Measurements from ENCODE around the gene RPTOR. TPM values are rescaled to one million over a fixed set of nuclear protein-coding genes. Genes with fewer than 3 reads are reported as not detected.

The RPTOR gene
- total RNA-seq, 1 experiment from 2014 or later = 46.2 TPM

DNA sequence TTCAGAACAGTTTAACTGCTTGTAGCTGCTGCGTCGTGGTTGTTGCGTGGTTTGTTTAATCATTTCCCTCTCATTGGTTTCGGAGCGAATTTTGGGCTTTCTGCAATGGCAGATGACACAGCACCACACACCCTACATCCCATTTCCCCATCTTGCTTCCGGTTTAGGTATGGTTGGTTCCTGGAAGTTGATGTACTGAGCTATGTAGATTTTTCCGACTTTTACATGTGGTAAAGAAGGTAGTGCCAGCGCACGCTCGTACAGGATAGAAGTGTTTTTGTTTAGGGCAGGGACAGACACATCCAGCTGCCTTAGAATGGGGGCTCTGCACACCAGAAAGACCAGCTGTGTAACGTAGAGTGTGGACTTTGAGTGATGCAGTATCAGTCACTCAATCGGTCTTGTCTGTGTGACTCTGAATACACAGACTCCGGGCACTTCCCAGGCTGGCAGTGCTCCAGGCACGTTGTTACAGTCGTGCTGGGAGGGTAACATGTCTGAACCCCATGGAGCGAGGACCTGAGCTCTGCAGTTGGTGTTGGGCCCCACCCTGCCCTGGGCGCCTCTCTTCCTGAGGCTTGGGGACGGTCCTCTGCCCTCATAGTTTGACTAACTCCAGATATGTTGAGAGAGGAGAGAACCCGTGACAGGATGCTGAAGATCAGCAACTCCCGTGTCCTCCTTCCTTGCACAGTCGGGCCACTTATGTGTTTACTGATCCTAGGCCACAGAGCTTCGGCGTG lies 275.0 kb downstream of the RPTOR start:
- H3K9me3 ChIP-seq (ENCODE audit: low read length) = no peaks in the 10 kb centered on the region
- no TSS peak for BruUV-seq (replicated peaks)
- no peak overlapping the region for H3K4me3 ChIP-seq (ENCODE audit: low read length)
- DNase-seq = no peak
- CTCF ChIA-PET = no interaction called here
- POLR2A ChIA-PET (ENCODE audit: unreplicated experiment) = no interaction called here
- no peak for ATAC-seq
- no peaks in the 10 kb centered on the region for H3K79me2 ChIP-seq (ENCODE audit: low read length)
- no peak overlapping the region for H2AFZ ChIP-seq (ENCODE audit: low read length)
- H3K27ac ChIP-seq (ENCODE audit: low read length) = no peak overlapping the region
- H3F3A ChIP-seq (ENCODE audit: low read length, unreplicated experiment) = no peaks in the 10 kb centered on the region
- no peak overlapping the region for H3K9ac ChIP-seq (ENCODE audit: low read length)
- no peaks in the 10 kb centered on the region for H3K27me3 ChIP-seq (ENCODE audit: low read length)
- H3K36me3 ChIP-seq (ENCODE audit: low read depth, low read length) = peaks cover under 1% of the 10 kb centered on the region; the same call in 1 of the 2 replicates
- no peak overlapping the region for H3K4me2 ChIP-seq (ENCODE audit: low read length)
- no peaks in the 10 kb centered on the region for H3K9me2 ChIP-seq (replicated peaks; ENCODE audit: low read length)
- H3K4me1 ChIP-seq (ENCODE audit: insufficient read depth, low read length) = peaks cover 9% of the 10 kb centered on the region; the same call in 1 of the 2 replicates
- TF ChIP-seq, protein P1, sequence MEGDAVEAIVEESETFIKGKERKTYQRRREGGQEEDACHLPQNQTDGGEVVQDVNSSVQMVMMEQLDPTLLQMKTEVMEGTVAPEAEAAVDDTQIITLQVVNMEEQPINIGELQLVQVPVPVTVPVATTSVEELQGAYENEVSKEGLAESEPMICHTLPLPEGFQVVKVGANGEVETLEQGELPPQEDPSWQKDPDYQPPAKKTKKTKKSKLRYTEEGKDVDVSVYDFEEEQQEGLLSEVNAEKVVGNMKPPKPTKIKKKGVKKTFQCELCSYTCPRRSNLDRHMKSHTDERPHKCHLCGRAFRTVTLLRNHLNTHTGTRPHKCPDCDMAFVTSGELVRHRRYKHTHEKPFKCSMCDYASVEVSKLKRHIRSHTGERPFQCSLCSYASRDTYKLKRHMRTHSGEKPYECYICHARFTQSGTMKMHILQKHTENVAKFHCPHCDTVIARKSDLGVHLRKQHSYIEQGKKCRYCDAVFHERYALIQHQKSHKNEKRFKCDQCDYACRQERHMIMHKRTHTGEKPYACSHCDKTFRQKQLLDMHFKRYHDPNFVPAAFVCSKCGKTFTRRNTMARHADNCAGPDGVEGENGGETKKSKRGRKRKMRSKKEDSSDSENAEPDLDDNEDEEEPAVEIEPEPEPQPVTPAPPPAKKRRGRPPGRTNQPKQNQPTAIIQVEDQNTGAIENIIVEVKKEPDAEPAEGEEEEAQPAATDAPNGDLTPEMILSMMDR (conservative IDR thresholded peaks at IDR 0.05; ENCODE audit: low read depth, low read length) = no peak
- TF ChIP-seq EZH2 (IDR thresholded peaks at IDR 0.05; ENCODE audit: low read length, unreplicated experiment) = no peak
- no peak for TF ChIP-seq EZH2phosphoT487 (IDR thresholded peaks at IDR 0.05; ENCODE audit: borderline replicate concordance, low read length)
- H4K20me1 ChIP-seq (ENCODE audit: low read length) = no peaks in the 10 kb centered on the region
- intact Hi-C loops (cut with micrococcal nuclease) = no loop called here

DNA sequence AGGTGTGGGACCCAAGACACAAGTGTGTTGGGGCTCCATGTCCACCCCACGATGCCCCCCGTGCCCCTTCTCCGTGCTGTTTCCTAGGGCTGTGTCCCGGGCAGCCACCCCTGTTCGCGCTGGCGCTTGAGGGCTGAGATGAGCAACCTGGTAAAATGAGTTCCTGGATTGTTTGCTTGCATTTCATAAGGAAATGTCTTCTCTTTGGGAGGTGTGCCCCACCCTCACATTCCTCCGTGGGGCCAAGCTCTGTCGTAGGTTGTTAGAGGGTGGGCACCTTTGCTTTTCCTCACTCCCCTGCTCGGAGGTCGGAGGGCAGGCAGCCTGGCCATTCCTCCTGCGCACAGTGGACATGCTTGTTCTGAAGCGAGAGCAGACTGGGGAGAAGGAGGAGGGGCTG lies 275.7 kb downstream of the RPTOR start:
- no peak overlapping the region for H3K4me2 ChIP-seq (ENCODE audit: low read length)
- CTCF ChIA-PET = no interaction called here
- H2AFZ ChIP-seq (ENCODE audit: low read length) = no peak overlapping the region
- TF ChIP-seq EZH2phosphoT487 (IDR thresholded peaks at IDR 0.05; ENCODE audit: borderline replicate concordance, low read length) = no peak
- TF ChIP-seq, protein P1 (conservative IDR thresholded peaks at IDR 0.05; ENCODE audit: low read depth, low read length) = no peak
- no peak for DNase-seq
- H3K9me2 ChIP-seq (replicated peaks; ENCODE audit: low read length) = no peaks in the 10 kb centered on the region
- POLR2A ChIA-PET (ENCODE audit: unreplicated experiment) = no interaction called here
- no peaks in the 10 kb centered on the region for H3F3A ChIP-seq (ENCODE audit: low read length, unreplicated experiment)
- no peak overlapping the region for H3K27ac ChIP-seq (ENCODE audit: low read length)
- no peak overlapping the region for H3K4me3 ChIP-seq (ENCODE audit: low read length)
- intact Hi-C loops (cut with micrococcal nuclease) = no loop called here
- no peaks in the 10 kb centered on the region for H3K79me2 ChIP-seq (ENCODE audit: low read length)
- no peak for ATAC-seq
- peaks cover 2% of the 10 kb centered on the region; the same call in 1 of the 2 replicates for H3K36me3 ChIP-seq (ENCODE audit: low read depth, low read length)
- no TSS peak for BruUV-seq (replicated peaks)
- no peaks in the 10 kb centered on the region for H4K20me1 ChIP-seq (ENCODE audit: low read length)
- H3K27me3 ChIP-seq (ENCODE audit: low read length) = no peaks in the 10 kb centered on the region
- peaks cover 9% of the 10 kb centered on the region; the same call in 1 of the 2 replicates for H3K4me1 ChIP-seq (ENCODE audit: insufficient read depth, low read length)
- H3K9me3 ChIP-seq (ENCODE audit: low read length) = no peaks in the 10 kb centered on the region
- H3K9ac ChIP-seq (ENCODE audit: low read length) = no peak overlapping the region

DNA sequence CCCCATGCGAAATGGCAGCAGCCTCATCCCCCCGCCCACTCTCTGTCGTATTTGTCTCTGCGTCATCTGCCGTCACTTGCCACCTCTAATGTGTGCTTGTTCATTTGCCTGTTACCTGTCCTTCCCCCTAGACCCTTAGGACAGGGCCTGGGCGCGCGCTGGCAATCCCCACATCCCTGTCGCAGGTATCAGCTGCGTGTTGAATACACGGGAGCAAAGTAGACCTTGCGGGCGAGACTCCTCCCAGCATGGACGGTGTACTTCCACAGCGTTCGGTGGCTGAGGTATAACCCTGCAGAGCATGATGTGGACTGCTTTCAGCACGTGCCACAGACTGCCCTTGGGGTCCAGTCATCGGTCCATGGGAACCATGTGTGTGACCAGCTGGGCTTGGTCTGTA lies 276.9 kb downstream of the RPTOR start:
- TF ChIP-seq EZH2 (IDR thresholded peaks at IDR 0.05; ENCODE audit: low read length, unreplicated experiment) = no peak
- no peak for TF ChIP-seq EZH2phosphoT487 (IDR thresholded peaks at IDR 0.05; ENCODE audit: borderline replicate concordance, low read length)
- TF ChIP-seq, protein P1 (conservative IDR thresholded peaks at IDR 0.05; ENCODE audit: low read depth, low read length) = no peak
- CTCF ChIA-PET = no interaction called here
- peaks cover 14% of the 10 kb centered on the region for H3K4me1 ChIP-seq (ENCODE audit: insufficient read depth, low read length)
- ATAC-seq (no peak), DNase-seq (no peak)
- no peaks in the 10 kb centered on the region for H3K9me3 ChIP-seq (ENCODE audit: low read length)
- H3K27me3 ChIP-seq (ENCODE audit: low read length) = no peaks in the 10 kb centered on the region
- H3K4me2 ChIP-seq (ENCODE audit: low read length) = no peak overlapping the region
- no TSS peak for BruUV-seq (replicated peaks)
- intact Hi-C loops (cut with micrococcal nuclease) = no loop called here
- H3K9ac ChIP-seq (ENCODE audit: low read length) = no peak overlapping the region
- no peak overlapping the region for H2AFZ ChIP-seq (ENCODE audit: low read length)
- H3K79me2 ChIP-seq (ENCODE audit: low read length) = no peaks in the 10 kb centered on the region
- no peaks in the 10 kb centered on the region for H4K20me1 ChIP-seq (ENCODE audit: low read length)
- no peaks in the 10 kb centered on the region for H3K9me2 ChIP-seq (replicated peaks; ENCODE audit: low read length)
- H3K27ac ChIP-seq (ENCODE audit: low read length) = no peak overlapping the region
- POLR2A ChIA-PET (ENCODE audit: unreplicated experiment) = interaction anchor here (0.6 kb wide), 1 partner anchor 18 kb away, joined by 9 read pairs; no protein-coding TSS in a partner anchor
- H3K4me3 ChIP-seq (ENCODE audit: low read length) = no peak overlapping the region
- H3K36me3 ChIP-seq (ENCODE audit: low read depth, low read length) = peaks cover 12% of the 10 kb centered on the region; the same call in 1 of the 2 replicates
- no peaks in the 10 kb centered on the region for H3F3A ChIP-seq (ENCODE audit: low read length, unreplicated experiment)
